ENCODE results near the gene FGF10.

DNA sequence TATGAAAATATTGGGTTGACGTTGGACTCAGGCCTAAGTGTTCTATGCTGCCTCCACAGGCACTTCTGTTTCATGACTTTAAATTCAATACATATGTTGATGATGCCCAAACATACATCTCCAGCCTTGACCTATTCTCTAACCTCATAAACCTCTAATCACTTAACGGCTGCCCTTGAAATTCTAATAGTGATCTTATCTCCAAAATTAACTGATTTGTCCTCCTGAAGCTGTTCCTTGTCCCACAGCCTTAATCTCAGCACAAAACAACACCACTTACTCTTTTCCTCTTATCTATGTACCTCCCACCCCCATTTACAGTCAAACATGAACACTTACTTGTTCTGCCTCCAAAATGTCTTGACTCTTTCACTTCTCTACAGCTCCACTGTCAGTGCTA lies 43.3 kb downstream of the FGF10 start:
- TF ChIP-seq, protein P1, sequence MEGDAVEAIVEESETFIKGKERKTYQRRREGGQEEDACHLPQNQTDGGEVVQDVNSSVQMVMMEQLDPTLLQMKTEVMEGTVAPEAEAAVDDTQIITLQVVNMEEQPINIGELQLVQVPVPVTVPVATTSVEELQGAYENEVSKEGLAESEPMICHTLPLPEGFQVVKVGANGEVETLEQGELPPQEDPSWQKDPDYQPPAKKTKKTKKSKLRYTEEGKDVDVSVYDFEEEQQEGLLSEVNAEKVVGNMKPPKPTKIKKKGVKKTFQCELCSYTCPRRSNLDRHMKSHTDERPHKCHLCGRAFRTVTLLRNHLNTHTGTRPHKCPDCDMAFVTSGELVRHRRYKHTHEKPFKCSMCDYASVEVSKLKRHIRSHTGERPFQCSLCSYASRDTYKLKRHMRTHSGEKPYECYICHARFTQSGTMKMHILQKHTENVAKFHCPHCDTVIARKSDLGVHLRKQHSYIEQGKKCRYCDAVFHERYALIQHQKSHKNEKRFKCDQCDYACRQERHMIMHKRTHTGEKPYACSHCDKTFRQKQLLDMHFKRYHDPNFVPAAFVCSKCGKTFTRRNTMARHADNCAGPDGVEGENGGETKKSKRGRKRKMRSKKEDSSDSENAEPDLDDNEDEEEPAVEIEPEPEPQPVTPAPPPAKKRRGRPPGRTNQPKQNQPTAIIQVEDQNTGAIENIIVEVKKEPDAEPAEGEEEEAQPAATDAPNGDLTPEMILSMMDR (conservative IDR thresholded peaks at IDR 0.05 in 1 of 2, IDR thresholded peaks at IDR 0.05 in 1 of 2; ENCODE audit: low read depth in 1 of 2, low read length in 2 of 2) = no peak
- TF ChIP-seq EZH2 (IDR thresholded peaks at IDR 0.05; ENCODE audit: low read length, missing control alignments) = no peak

Data from fibroblast of lung (primary cell).